Brain microvascular endothelial cell (primary cell): ENCODE data around the gene KIF3B.
"Not testable (repeated sequence)": the region's sequence is repeated elsewhere in the genome, so short reads cannot be mapped to it uniquely, and the experiment has no call there.

Experiments used
- DNase-seq: peaks from one replicate; pipeline ENCODE4 v3.0.0-alpha.2; 2020
- H3K27ac ChIP-seq: fragments of 250-450 bp; sonication (Bioruptor Pico); 2 replicates; pipeline ENCODE4 v1.5.1; 2020; ENCODE audit warnings: mild to moderate bottlenecking, moderate library complexity
- H3K27me3 ChIP-seq: fragments of 250-450 bp; sonication (Bioruptor Pico); replicated peaks from 2 replicates; pipeline ENCODE4 v1.5.1; 2020; ENCODE audit warnings: mild to moderate bottlenecking
- H3K36me3 ChIP-seq: fragments of 250-450 bp; sonication (Bioruptor Pico); replicated peaks from 2 replicates; pipeline ENCODE4 v1.5.1; 2020; ENCODE audit warnings: mild to moderate bottlenecking
- H3K4me3 ChIP-seq: 2 replicates; pipeline ENCODE4 v1.5.1; 2011; ENCODE audit warnings: low read depth, mild to moderate bottlenecking, control low read depth, low read length, moderate library complexity
- CTCF ChIP-seq: IDR thresholded peaks from 2 replicates; pipeline ENCODE4 v1.5.1; 2011; ENCODE audit warnings: low read depth, mild to moderate bottlenecking, moderate library complexity, low read length, control low read depth, inconsistent platforms; ENCODE audit errors: missing control alignments
- in situ Hi-C: cut with HindIII; loops from 2 replicates; pipeline ENCODE4 v1.10.0; 2017; ENCODE audit warnings: low sequenced_read_pairs, low pct_ligation_motif_present

Gene KIF3B

GRCh38 chr20:32350421-32350820, 73.0 kb downstream of the KIF3B start:
- Histone ChIP-seq H3K36me3 (no peaks in the 10 kb centered on the region), H3K27ac (no peak overlapping the region), H3K4me3 (no peak overlapping the region), H3K27me3 (no peaks in the 10 kb centered on the region)
- TF ChIP-seq CTCF, result no peak
- in situ Hi-C loops, result no loop called here
- DNase-seq, result no peak

- no peak for DNase-seq
- no peak for TF ChIP-seq CTCF
- in situ Hi-C loops, result no loop called here
Measured at GRCh38 chr20:32352121-32352720, 74.8 kb downstream of the KIF3B start.

GRCh38 chr20:32353848-32354496, 76.5 kb downstream of the KIF3B start:
- DNase-seq, result no peak
- Histone ChIP-seq H3K27me3 (no peaks in the 10 kb centered on the region), H3K36me3 (no peaks in the 10 kb centered on the region), H3K27ac (no peak overlapping the region), H3K4me3 (no peak overlapping the region)
- in situ Hi-C loops, result no loop called here
- no peak for TF ChIP-seq CTCF

More at GRCh38 chr20:32352121-32352720, 74.8 kb downstream of the KIF3B start:
- Histone ChIP-seq H3K4me3 (no peak overlapping the region), H3K27ac (no peak overlapping the region), H3K27me3 (no peaks in the 10 kb centered on the region), H3K36me3 (no peaks in the 10 kb centered on the region)

DNA sequence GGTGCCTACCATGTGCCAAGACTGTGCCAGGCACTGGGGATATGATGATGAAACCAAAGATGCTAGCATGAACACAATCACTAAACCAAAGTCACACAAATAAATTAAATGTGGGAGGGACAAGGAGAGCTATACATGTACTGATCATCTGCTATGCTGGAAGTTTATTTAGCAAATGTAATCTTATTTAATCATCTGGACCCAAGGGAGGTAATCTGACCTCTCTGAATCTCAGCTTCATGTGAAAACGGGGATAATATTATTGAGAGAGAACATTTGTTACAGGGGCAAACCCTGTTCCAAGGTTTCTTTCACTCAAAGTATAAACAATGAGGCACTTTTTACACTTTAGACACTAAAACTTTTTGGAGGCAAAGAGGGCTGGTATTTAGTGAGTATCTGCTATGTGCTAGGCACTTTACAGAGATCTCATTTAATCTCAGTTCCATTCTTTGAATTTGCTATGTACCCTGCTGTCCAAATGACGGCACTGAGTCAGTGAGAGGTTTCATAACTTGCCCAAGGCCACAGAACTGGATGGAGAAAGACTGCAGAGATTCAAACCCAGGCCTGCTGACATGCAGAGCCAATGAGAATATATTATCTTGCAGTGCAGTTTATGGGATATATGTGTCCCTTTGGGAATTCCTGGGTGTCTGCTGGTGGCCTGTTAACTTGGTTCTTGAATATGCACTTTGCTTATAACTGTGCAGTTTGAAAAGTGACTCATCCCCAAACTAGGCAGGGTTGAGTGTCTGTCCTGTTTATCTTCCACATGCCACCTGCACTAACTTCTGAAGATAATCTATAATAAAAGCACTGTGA, 77.4 kb downstream of the KIF3B start:
- no peaks in the 10 kb centered on the region for H3K27me3 ChIP-seq
- H3K27ac ChIP-seq, result peak overlapping the region; percentile 97
- in situ Hi-C loops, result no loop called here
- no peak overlapping the region for H3K4me3 ChIP-seq
- no peaks in the 10 kb centered on the region for H3K36me3 ChIP-seq
- peak; percentile 74 for DNase-seq
- TF ChIP-seq CTCF, result no peak

DNA sequence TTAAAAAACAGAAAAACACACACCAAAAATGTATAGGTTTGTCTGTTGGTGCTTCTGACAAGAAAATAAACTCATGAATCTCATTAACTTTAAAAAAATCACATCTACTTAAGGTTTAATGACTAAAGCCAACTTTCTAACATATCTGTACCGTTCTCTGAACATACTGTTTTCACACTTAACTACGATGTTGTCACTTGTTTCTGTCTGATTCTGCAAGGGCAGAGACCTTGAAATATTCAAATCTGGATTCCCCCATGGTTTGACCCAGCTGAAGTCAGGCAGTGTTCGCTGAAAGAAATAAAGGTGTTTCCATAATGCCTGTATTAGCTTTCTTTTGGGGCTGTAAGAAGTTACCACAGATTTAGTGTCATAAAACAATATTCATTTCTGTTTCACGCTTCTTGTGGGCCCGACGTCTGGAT, 78.0 kb downstream of the KIF3B start:
- no peak for DNase-seq
- no peaks in the 10 kb centered on the region for H3K36me3 ChIP-seq
- no peaks in the 10 kb centered on the region for H3K27me3 ChIP-seq
- no peak overlapping the region for H3K4me3 ChIP-seq
- in situ Hi-C loops, result no loop called here
- peak overlapping the region; percentile 97 for H3K27ac ChIP-seq
- TF ChIP-seq CTCF, result no peak

GRCh38 chr20:32355907-32356621, 78.6 kb downstream of the KIF3B start:
- H3K27ac ChIP-seq, result peak overlapping the region; percentile 97
- peak; percentile 59 for DNase-seq
- H3K27me3 ChIP-seq, H3K4me3 ChIP-seq, H3K36me3 ChIP-seq, in situ Hi-C loops: not testable (repeated sequence)
